ENCODE data around the gene RBBP8NL.

RBBP8NL gene

DNA sequence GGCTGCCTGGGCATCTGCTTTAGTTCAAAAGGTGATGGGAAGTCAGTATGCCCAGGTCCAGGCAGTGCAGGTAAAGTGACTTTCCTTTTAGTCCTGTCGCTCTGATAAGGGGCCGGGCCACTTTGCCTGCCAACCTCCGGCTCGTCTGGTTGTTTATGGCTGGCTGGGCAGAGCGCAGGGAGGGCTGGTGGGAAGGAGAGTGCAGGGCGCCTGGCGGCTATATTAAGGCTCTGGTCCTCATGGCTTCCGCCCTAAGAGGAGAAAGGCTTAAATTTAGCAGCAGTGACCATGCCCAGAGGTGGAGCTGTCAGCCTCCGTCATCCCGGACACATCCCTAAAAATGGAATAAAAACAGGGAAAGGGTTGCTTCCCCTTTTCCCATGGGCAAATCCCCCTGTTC, 33.8 kb upstream of the RBBP8NL start:
- no peak for DNase-seq

DNA sequence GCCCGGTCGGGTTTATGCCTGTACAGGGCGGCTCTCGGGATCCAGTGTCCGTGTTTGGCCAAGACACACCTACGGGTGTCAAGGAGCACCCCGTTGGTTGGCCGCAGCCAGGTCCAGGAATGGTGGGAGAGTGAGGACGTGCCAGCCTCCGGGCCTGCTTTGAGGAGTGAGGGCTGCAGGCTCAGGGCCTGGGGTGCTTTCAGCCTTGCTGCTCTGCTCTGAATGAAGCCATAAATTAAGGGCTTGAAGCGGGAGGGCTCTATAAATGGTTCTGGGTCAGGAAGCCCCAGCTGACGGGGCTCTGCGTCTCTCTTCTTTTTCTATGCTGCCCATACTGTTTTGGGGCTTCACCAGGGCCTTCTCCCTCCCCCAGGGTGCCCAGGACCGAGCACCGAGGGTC, 33.3 kb upstream of the RBBP8NL start:
- DNase-seq: no peak

DNA sequence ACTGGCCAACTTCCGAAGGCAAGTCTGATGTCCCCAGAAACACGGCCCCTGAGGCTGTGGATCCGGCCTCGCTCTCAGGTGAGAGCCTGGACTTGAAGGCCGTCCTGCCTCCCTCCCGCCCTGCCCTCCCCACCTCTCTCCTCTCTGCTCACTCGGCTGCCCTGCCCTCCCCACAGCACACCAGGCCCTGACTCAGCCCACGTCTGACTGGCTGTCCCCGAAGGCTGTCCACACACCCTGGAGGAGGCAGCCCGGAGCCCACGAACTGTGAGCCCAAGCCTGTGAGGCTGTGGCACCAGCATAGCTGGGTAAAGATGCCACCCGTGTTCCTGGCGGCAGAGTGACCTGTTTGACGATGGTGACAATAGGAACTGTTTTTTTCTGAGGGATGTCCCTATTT, 32.1 kb upstream of the RBBP8NL start:
- DNase-seq: no peak

DNA sequence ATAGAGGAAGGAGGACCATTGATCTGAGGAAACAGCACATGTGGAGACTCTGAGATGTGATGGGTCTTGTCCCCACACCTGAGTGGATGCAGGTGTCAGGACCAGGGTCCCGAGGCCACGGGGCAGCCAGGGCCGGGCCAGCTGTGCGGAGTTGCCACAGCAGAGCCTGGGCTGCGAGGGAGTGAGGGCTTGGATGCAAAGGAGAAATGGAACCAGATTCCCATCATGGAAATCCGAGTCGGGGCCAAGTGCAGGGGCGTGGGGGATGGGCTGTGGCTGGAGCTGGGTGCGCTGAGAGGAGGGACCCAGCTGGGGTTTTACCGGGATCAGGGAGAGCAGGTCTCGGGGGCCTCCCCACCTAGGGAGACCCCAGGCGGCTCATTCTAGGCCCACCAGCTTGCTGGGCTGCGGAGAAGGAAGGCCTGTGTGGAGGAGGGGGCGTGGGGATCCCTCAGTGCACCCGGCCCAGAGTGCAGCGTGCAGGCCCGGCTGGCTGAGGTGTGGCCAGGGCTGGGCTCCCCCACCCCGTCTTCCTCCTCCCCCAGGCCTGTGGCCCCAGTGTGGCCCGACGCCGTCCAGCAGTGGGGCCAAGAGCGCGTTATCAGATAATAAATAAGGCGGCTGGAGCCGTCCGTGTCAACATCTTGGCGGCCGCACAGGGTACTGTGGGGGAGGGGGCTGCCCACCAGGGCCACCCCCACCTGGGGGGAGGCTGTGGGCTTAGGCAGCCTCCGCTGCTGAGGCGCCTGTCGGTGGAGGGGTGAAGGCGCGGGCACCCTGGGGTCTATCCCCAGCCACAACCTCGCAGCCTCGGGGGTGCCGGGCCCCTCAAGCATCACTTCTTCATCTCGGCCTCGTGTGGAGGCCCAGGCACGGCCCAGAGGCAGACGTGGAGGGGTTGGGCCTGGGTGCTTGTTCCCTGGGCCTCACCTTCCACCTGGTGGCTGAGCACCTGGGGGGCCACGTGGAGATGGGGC, 31.2 kb upstream of the RBBP8NL start:
- DNase-seq: no peak

DNA sequence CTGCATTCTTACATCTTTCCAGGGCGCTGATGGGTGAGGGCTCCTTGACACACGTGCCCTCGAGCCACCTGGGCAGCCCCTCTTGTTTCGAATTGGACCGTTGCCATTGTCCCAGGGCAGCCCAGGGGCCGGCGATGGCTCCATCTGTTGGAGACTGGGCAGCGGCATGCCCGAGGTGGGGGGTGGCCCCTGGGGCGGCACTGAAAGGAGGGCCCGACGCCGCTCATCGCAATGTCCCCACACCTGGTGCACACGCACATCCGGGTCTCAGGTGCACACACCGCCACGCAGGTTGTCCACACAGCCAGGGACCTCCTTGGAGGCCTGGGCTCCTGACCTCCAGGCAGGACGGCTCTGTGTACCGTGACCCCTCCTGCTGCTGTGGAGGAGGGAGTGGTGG, 30.5 kb upstream of the RBBP8NL start:
- DNase-seq: no peak

DNA sequence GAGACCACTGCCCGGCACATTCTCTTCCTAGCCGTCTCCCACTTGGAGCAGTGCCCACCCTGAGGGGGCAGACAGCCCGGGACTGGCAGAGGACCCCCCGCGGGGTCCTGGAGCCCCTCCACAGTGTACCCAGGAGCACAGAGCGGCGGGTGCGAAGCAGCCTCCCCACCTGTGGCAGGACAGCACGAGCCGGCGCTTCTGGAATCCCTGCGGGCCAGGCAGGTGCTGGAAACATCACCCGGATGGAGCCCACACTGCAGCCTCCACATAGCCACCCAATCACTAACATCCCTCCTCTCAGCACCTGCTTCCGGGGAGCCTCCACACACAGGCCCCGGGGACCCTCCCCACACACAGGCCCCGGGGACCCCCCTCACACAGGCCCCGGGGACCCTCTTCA, 29.8 kb upstream of the RBBP8NL start:
- no peak for DNase-seq

DNA sequence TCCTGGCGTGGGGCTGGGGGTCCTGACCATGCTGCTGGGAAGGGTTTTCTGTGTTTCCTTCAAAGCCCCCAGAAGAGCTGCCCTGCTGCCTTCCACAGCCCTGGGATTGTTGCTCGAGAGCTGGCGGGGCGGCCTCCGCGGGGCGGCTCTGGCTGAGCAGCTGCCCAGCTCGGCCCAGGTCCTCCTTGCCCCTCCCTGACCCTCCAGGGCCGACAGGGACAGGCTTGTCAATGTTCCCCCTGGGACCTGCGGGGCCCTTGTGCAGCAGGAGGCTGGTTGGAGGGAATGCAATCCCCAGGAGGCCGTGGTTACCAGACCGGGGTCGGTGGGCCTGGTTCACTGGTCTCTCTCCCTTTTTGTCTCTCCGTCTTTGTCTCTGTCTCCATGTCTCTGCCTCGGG, 28.6 kb upstream of the RBBP8NL start:
- DNase-seq: no peak

DNA sequence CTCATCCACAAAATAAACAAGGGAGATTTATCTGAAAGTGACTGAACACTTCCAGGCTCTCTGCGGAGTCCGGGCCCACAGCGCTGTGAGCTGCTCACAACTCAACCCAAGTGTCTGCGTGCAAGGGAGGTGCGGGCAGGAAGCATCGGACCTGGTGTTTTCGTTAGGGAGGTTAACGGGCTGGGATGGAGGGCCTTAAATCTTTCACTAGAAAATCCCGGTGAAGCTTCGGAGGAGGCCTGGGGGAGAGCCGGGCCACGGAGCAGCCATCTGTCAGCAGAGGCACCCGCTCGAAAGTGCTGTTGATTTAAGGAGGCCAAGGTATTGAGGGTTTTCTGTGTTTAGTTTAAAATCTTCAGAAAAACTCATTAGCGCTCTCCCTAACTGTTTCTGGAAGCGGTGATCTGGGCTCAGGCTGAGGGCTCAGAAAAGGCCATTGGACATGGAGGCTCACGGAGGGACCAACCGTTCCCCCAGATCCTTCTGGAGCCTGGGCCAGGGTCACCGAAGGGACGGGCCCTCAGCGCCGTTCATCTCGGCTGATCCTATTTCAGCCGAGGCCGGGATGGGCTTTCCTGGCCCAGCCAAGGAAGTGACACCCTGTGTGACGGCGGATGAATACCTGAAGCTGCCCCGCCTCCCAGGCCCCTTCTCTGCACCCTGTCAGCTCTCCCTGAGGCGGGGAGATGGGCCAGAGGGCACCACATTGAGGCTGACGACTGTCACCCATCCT, 27.7 kb upstream of the RBBP8NL start:
- DNase-seq: no peak

DNA sequence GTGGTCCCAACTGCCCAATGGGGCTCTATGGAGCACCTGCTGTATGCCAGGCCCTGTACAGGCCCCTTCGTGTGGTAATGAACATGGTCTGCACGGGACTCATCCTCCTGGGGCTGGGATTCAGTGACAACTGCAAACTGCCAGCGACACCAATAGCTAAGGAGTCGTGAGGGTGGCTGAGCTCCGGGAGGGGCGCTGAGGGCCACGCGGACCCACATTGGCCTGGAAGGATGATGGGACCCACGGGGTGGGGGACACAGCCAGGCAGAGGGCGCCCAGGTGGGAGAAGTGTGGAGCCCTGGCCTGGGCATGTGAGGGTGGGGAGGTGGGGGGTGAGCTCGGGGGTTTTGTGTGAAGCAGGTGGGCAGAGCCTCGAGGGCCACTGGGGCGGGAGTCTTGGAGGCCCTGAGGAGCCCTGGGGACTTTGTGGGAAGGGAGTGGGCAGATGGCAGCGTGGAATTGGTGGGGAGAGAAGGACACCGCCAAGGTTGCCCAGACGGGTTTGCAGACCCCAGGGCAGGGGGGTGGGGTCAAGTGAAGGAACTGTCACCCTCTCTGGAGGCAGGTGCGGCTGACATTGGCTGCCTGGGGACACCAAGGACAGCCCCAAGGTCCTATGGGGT, 26.0 kb upstream of the RBBP8NL start:
- no peak for DNase-seq

DNA sequence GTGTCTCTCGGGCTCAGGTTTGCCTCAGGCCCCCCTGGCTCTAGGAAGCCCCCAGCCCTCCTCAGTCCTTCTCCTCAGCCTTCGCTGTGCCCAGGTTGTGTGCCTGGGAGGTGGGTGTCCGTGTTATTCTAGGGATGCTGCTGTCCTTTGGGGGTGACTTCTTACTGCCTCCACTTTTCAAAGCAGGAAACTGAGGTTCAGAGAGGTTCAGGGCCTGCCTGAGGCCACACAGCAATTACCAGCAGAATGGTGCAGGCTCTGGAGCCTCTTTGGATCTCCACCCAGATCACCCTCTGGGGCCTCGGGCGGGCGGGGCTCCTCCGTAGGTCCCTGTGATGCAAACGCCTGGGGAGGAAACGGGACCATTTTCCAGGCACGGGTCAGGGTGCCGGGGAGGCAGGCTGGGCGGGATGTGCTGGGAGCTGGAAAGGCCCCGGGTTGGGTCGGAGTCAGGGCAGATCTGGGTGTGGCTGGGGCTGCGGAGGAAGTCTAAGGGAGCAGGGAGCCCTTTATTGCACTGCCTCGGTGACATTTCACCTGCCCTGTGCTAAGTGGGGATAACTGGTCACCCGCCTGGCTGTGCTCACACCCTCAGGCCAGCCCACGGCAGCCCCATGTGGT, 25.2 kb upstream of the RBBP8NL start:
- DNase-seq: no peak

DNA sequence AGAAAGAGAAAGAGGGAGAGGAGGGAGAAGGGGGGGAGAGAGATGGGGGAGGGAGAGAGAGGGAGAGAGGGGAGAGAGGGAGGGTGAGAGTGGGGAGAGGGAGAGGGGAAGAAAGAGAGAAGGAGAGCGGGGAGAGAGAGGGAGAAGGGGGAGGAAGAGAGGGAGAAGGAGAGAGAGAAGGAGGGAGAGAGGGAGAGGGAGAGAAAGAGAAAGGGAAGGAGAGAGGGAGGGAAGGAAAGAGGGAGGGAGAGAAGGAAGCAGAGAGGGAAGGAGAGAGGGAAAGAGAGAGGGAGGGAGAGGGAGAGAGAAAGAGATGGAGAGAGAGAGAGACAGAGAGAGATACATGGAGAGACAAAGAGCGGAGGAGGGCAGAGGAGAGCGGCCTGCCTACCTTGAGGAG, 24.6 kb upstream of the RBBP8NL start:
- DNase-seq: no peak

DNA sequence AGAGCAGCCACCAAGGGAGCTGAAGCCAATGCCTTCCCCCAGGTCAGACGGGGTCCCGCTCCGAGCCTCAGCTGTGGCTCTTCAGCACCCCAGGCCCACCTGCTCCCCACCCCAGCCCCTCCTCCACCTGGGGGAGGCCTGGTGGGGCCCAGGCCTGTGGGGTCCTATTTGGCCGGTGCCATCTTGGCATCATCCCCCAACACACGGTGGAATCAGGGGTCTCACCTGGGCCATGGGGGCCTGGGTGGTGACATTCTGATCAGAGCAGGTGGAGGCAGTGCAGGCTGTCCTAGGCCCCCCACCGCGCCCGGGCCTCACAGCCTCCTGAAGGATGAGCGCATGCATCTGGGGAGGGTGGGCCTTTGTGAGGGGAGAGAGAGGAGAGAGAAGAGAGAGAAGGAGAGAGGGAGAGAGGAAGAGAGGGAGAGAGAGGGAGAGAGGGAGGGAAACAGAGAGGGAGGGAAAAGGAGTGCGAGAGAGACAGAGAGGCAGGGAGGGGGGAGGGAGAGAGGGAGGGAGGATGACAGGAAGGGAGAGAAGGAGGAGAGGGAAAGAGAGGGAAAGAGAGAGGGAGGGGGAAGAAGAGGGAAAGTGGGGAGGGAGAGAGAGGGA, 23.9 kb upstream of the RBBP8NL start:
- no peak for DNase-seq

DNA sequence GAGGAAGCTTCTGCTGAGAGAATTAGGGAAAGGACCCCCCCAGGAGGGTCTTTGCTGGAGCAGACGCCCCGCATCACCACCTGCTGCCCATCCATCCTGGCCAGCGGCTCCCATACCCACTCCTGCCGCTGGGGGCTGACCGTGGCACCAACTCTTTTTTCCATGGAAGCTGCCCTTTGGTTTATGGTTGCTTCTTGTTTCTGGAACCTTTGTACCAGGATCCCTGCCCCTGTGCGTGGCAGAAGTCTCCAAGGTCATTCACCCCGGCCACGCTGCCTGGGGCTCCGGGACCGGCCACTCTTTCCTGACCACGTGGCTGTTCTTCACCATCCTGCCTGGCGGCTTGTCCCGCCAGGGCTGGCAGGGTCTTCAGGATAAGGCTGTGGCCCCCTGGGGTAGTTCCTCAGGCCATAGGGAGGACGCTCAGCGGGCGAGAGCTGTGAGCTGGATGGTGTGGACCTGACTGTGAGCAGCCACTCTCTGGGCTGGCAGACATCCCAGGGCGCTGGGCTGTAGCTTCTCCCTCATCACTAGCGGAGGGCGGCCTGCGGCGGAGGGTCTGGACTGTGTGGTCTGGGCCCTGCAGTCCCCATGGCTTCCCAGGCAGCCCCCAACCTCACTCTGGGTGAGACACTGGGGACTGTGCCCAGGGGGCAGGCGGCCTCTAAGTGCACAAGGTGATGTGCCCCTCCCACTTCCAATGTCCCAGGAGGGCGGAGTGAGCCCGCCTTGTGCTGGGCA, 22.8 kb upstream of the RBBP8NL start:
- no peak for DNase-seq

DNA sequence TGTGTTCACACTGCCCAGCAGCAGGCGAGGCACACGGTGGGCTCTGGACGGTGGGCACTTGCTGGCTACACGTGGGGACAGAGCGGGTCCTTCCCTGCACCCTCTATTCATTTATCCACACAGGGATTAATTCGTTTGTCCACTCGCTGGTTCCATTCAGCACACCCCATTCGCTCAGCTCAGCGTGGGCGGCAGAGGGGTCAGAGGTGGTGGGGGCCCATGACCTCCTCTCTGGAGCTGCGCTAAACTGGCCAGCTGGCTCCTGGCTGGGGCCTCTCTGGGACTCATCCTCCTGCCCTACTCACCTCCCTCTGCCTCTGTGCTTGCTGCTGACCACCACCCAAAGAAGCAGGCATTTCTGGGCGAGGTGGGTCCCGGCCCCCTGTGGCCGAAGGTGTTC, 21.4 kb upstream of the RBBP8NL start:
- DNase-seq: no peak

DNA sequence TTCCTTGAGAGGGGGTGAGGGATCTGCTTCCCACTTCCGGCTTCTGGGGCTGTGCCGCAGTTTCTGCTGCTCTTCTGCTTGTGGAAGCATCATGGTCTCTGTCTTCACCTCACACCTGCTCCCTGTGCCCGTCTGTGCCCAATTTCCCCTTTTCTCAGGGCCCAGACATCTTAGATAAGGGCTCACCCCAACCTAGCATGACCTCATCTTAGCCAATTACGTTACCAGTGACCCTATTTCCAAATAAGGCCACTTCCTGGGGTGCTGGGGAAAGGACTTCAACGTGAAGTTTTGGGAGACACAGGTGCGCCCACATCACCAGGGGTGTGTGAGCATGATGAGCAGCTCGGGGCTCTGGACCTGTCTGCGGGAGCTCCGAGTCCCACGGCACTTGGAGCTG, 20.7 kb upstream of the RBBP8NL start:
- no peak for DNase-seq

DNA sequence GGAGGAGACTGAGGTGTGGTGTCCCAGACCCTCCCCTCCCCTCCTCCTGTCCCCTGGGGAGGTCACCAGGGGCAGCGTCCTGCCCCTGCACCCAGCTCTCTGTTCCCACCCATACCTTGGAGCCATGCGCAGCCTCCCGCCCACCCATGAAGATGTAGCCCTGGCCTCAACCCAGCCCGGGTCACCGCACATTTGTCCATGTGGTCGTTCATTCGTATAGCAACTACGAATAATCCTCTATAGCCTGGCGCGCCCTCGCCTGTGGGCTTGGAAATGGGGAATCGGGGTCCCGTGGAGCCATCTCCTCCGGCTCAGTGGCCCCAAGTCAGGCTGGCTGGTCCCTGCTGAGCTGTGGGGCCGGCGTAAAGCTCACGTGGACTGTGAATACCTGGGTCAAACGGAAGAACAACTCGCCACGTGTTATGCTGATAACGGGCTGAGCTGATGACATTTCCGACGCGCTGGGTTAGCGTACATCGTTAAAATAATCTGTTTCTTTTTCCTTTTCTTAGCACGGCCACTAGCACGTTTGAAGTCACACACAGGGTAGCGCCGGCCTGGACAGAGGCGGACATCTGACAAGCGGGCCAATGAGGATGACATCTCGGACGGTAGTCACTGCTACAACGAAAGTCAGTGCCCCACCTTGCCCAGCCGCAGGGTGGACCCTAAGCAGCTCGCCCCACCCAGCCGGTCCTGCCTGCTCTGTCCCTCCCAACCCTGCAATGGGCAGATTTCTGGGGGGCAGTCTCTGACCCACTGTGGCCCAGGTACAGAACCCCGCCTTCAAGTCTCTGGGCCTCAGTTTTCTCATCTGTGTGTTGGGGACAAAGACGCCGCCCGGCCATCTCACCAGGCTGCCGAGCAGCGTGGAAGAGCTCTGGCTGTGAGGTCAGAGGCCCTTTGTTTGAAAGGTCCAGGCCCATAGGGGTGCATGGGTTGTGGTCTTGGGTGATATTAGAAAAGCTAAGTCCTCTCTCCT, 19.8 kb upstream of the RBBP8NL start:
- no peak for DNase-seq

DNA sequence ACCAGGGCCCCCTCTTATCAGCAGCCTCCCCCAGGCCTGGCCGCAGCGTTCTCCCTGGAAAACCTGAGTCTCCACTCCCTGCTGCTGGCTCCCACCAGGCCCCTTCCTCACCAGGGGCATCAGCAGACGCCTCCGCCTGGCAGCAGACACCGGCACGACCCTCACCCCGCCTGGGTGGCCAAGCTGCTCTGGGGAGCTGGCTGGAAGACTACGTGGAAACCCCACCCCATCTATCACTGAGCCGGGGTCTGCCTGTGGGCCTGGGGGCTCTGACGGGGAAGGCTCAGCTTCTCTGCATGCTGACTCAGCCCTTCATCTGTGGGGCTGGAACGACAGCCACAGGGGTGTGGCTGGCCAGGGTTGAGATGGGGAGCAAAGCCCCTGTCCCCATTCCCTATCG, 19.1 kb upstream of the RBBP8NL start:
- no peak for DNase-seq

DNA sequence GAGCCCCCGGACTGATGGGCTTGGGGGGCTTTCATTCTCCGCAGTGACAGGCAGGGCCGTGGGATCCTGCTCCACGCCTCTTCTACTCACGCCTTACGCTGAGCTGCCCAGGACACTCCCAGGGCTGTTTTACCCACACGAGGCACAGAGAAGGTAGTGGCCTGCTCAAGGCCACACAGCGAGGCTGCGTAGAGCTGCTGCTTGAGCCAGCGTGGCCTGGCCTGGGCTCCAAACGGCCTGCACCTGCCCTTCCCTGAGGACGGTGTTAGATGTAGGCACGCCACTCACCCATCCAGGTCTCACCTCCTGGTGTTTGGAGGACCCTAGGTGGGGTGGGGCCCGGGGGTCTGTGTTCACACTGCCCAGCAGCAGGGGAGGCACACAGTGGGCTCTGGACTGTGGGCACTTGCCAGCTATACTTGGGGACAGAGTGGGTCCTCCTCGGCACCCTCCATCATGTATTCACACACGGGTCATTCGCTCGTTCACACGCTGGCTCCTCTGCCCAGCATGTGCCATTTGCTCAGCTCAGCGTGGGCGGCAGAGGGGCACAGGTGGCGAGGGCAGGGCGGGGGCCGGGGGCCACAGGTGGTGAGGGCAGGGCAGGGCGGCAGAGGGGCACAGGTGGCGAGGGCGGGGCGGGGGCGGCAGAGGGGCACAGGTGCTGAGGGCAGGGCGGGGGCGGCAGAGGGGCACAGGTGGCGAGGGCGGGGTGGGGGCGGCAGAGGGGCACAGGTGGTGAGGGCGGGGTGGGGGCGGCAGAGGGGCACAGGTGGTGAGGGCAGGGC, 18.4 kb upstream of the RBBP8NL start:
- DNase-seq: no peak

DNA sequence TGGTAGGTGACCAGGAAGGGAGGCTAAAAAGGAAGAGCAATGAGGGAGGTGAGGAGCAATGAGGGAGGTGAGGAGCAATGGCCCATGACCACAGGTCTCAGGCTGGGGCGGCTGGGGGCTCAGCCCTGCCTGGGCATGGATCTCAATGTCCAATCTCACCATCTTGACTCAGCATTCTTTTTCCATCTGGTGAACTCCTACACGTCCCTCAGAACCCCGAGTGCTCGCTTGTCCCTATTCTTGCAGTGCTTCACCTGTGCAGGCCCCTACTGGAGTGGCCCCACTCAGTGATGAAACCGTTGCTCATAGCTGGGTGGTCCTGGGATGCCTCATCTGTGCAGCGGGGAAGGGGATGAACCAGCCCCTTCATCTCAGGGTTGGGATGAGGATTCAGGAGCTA, 16.9 kb upstream of the RBBP8NL start:
- DNase-seq: no peak

DNA sequence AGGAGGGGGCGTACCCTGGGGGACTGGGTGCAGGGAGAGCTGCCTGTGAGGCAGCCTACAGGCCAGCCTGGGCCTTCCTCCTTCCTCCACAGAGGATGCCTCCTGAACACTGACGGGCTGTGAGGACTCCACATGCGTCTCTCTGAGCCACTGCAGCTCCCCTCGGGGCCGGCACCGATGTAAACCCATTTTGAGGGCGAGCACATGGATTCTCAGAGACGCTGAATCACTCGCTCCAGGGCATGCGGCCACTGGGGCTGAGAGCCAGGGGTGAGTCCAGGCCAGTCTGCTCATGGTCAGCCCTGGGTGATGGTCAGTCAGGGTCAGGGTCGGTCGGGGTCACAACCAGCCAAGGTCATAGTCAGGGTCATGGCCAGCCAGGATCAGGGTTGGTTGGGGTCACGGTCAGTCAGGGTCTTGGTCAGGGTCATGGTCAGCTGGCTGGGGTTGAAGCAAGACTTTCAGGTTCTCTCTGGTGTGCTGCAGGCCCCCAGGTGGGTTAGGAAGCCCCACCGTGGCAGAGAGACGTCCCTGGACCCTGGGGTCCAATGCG, 14.7 kb upstream of the RBBP8NL start:
- DNase-seq: no peak
